ENCODE measurements around the gene XIRP2.

XIRP2 gene

GRCh38 chr2:166934817-166935216 is 46.5 kb downstream of the XIRP2 start:
- no peaks in the 10 kb centered on the region for H3K4me1 ChIP-seq (ENCODE audit: control insufficient read depth, insufficient read depth, low read length, unreplicated experiment)
- H3K27ac ChIP-seq (ENCODE audit: low read depth, low read length): no peak overlapping the region
- H3K27me3 ChIP-seq (ENCODE audit: insufficient read depth, low read length): no peaks in the 10 kb centered on the region
- H3K4me3 ChIP-seq (ENCODE audit: low read depth, low read length): no peak overlapping the region
- no peaks in the 10 kb centered on the region for H3K79me2 ChIP-seq (ENCODE audit: control insufficient read depth, insufficient read depth, low read length, unreplicated experiment)
- H2AFZ ChIP-seq (ENCODE audit: low read length, unreplicated experiment): no peak overlapping the region
- H3K36me3 ChIP-seq (ENCODE audit: insufficient read depth, low read length): no peaks in the 10 kb centered on the region

- no peaks in the 10 kb centered on the region for H3K27me3 ChIP-seq (ENCODE audit: insufficient read depth, low read length)
- H3K27ac ChIP-seq (ENCODE audit: low read depth, low read length): no peak overlapping the region
- H3K36me3 ChIP-seq (ENCODE audit: insufficient read depth, low read length): no peaks in the 10 kb centered on the region
- H2AFZ ChIP-seq (ENCODE audit: low read length, unreplicated experiment): no peak overlapping the region
- H3K79me2 ChIP-seq (ENCODE audit: control insufficient read depth, insufficient read depth, low read length, unreplicated experiment): no peaks in the 10 kb centered on the region
- H3K4me3 ChIP-seq (ENCODE audit: low read depth, low read length): no peak overlapping the region
- no peaks in the 10 kb centered on the region for H3K4me1 ChIP-seq (ENCODE audit: control insufficient read depth, insufficient read depth, low read length, unreplicated experiment)
Measured at GRCh38 chr2:166942377-166942776, 54.1 kb downstream of the XIRP2 start.

GRCh38 chr2:166944909-166945308 is 56.6 kb downstream of the XIRP2 start:
- Histone ChIP-seq H3K4me1 (ENCODE audit: control insufficient read depth, insufficient read depth, low read length, unreplicated experiment) (no peaks in the 10 kb centered on the region), H2AFZ (ENCODE audit: low read length, unreplicated experiment) (no peak overlapping the region), H3K79me2 (ENCODE audit: control insufficient read depth, insufficient read depth, low read length, unreplicated experiment) (no peaks in the 10 kb centered on the region), H3K4me3 (ENCODE audit: low read depth, low read length) (no peak overlapping the region), H3K36me3 (ENCODE audit: insufficient read depth, low read length) (no peaks in the 10 kb centered on the region), H3K27ac (ENCODE audit: low read depth, low read length) (no peak overlapping the region), H3K27me3 (ENCODE audit: insufficient read depth, low read length) (no peaks in the 10 kb centered on the region)

DNA sequence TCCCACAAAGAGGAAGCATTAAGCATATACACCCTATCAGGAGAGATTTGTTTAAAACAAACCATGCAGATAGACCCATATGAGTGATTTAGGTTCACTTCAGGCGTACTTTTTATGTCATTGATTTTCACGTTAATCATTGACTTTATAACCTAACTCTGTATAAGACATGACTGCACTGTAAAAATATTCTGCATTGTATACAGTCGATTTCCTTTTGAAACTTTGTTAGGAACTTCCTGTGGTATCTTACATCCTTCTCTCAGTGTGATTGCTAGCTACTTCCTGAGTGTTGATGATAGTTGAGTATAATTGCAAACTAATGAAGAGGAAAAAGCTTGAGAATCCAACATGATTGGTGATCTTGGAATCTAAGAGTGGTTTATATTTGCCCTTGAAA is 69.4 kb downstream of the XIRP2 start:
- H3K36me3 ChIP-seq (ENCODE audit: insufficient read depth, low read length): no peaks in the 10 kb centered on the region
- no peak overlapping the region for H3K4me3 ChIP-seq (ENCODE audit: low read depth, low read length)
- H3K27me3 ChIP-seq (ENCODE audit: insufficient read depth, low read length): no peaks in the 10 kb centered on the region
- H2AFZ ChIP-seq (ENCODE audit: low read length, unreplicated experiment): no peak overlapping the region
- H3K27ac ChIP-seq (ENCODE audit: low read depth, low read length): no peak overlapping the region
- no peaks in the 10 kb centered on the region for H3K4me1 ChIP-seq (ENCODE audit: control insufficient read depth, insufficient read depth, low read length, unreplicated experiment)
- no peaks in the 10 kb centered on the region for H3K79me2 ChIP-seq (ENCODE audit: control insufficient read depth, insufficient read depth, low read length, unreplicated experiment)

DNA sequence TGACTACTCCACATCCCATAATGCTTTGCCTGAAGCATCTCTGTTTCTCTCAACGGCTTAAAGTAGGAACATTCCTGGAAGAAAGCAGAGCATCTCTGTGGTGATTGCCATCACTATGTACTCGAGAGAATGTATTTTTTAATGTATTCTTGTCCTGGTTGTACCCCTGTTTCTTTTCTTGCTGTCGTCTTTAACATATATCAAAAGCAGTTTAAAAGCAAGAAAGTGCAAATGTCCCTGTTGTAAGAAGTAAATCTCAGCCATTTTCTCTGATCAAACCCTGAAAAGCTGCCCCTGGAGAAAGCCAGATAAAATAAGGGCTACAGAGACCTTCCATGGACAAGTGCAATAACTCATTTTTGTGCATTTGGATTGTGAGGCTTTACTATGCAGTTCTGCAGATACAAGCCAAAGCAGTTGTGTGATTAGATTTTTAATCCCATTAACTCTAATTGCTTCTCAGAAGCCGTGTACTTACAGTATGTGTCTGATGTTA is 70.8 kb downstream of the XIRP2 start:
- H3K27me3 ChIP-seq (ENCODE audit: insufficient read depth, low read length): no peaks in the 10 kb centered on the region
- H2AFZ ChIP-seq (ENCODE audit: low read length, unreplicated experiment): no peak overlapping the region
- H3K4me1 ChIP-seq (ENCODE audit: control insufficient read depth, insufficient read depth, low read length, unreplicated experiment): no peaks in the 10 kb centered on the region
- H3K4me3 ChIP-seq (ENCODE audit: low read depth, low read length): no peak overlapping the region
- H3K79me2 ChIP-seq (ENCODE audit: control insufficient read depth, insufficient read depth, low read length, unreplicated experiment): no peaks in the 10 kb centered on the region
- H3K36me3 ChIP-seq (ENCODE audit: insufficient read depth, low read length): no peaks in the 10 kb centered on the region
- no peak overlapping the region for H3K27ac ChIP-seq (ENCODE audit: low read depth, low read length)

- no peak overlapping the region for H2AFZ ChIP-seq (ENCODE audit: low read length, unreplicated experiment)
- H3K36me3 ChIP-seq (ENCODE audit: insufficient read depth, low read length): no peaks in the 10 kb centered on the region
Measured at GRCh38 chr2:166959556-166959955, 71.3 kb downstream of the XIRP2 start.

GRCh38 chr2:166960702-166961270 is 72.5 kb downstream of the XIRP2 start:
- H3K36me3 ChIP-seq (ENCODE audit: insufficient read depth, low read length): no peaks in the 10 kb centered on the region
- no peak overlapping the region for H3K4me3 ChIP-seq (ENCODE audit: low read depth, low read length)
- H3K27ac ChIP-seq (ENCODE audit: low read depth, low read length): no peak overlapping the region
- no peaks in the 10 kb centered on the region for H3K4me1 ChIP-seq (ENCODE audit: control insufficient read depth, insufficient read depth, low read length, unreplicated experiment)
- H2AFZ ChIP-seq (ENCODE audit: low read length, unreplicated experiment): no peak overlapping the region
- H3K79me2 ChIP-seq (ENCODE audit: control insufficient read depth, insufficient read depth, low read length, unreplicated experiment): no peaks in the 10 kb centered on the region
- H3K27me3 ChIP-seq (ENCODE audit: insufficient read depth, low read length): no peaks in the 10 kb centered on the region

More at GRCh38 chr2:166959556-166959955, 71.3 kb downstream of the XIRP2 start:
- Histone ChIP-seq H3K27ac (ENCODE audit: low read depth, low read length) (no peak overlapping the region), H3K4me3 (ENCODE audit: low read depth, low read length) (no peak overlapping the region), H3K4me1 (ENCODE audit: control insufficient read depth, insufficient read depth, low read length, unreplicated experiment) (no peaks in the 10 kb centered on the region), H3K79me2 (ENCODE audit: control insufficient read depth, insufficient read depth, low read length, unreplicated experiment) (no peaks in the 10 kb centered on the region), H3K27me3 (ENCODE audit: insufficient read depth, low read length) (no peaks in the 10 kb centered on the region)

DNA sequence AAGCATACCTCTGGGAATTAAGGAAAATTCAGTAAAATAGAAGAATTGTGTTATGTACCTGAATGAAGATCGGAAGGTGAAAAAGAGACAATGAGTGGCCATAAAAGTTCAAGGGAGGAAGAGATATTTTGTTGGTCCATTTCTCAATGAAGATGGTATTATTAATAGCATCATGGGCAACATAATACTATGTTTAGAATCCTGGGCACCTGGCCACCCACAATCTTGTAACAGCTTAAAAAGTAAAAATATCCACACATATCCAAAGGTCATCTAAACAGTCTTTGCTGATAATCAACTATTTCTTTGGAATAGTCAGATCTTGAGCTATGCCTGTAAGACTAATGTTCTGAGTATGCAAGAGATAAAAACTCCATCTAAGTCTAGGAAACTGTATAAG is 73.7 kb downstream of the XIRP2 start:
- no peak overlapping the region for H3K27ac ChIP-seq (ENCODE audit: low read depth, low read length)
- H2AFZ ChIP-seq (ENCODE audit: low read length, unreplicated experiment): no peak overlapping the region
- no peaks in the 10 kb centered on the region for H3K27me3 ChIP-seq (ENCODE audit: insufficient read depth, low read length)
- H3K4me1 ChIP-seq (ENCODE audit: control insufficient read depth, insufficient read depth, low read length, unreplicated experiment): no peaks in the 10 kb centered on the region
- H3K79me2 ChIP-seq (ENCODE audit: control insufficient read depth, insufficient read depth, low read length, unreplicated experiment): no peaks in the 10 kb centered on the region
- no peak overlapping the region for H3K4me3 ChIP-seq (ENCODE audit: low read depth, low read length)
- no peaks in the 10 kb centered on the region for H3K36me3 ChIP-seq (ENCODE audit: insufficient read depth, low read length)

GRCh38 chr2:166969486-166969885 is 81.2 kb downstream of the XIRP2 start:
- H3K79me2 ChIP-seq (ENCODE audit: control insufficient read depth, insufficient read depth, low read length, unreplicated experiment): no peaks in the 10 kb centered on the region
- H2AFZ ChIP-seq (ENCODE audit: low read length, unreplicated experiment): no peak overlapping the region
- no peak overlapping the region for H3K4me3 ChIP-seq (ENCODE audit: low read depth, low read length)
- no peaks in the 10 kb centered on the region for H3K4me1 ChIP-seq (ENCODE audit: control insufficient read depth, insufficient read depth, low read length, unreplicated experiment)
- H3K27ac ChIP-seq (ENCODE audit: low read depth, low read length): no peak overlapping the region
- no peaks in the 10 kb centered on the region for H3K36me3 ChIP-seq (ENCODE audit: insufficient read depth, low read length)
- no peaks in the 10 kb centered on the region for H3K27me3 ChIP-seq (ENCODE audit: insufficient read depth, low read length)

DNA sequence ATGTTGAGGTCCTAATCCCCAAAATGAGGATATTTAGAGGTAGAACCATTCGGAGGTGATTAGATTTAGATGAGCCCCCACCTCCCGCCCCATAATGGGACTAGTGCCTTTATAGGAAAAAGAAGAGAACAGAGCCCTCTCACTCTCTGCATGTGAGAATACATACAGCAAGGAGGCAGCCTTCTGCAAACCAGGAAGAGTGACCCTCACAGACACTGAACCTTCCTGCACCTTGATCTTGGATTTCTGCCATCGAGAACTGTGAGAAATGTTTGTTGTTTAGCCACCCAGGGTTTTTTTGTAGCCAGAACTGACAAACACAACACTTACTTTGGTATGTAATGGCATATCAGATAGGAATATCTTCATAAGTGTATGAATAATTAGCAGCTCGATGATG is 83.7 kb downstream of the XIRP2 start:
- Histone ChIP-seq H3K4me3 (ENCODE audit: low read depth, low read length) (no peak overlapping the region), H3K27me3 (ENCODE audit: insufficient read depth, low read length) (no peaks in the 10 kb centered on the region), H3K4me1 (ENCODE audit: control insufficient read depth, insufficient read depth, low read length, unreplicated experiment) (no peaks in the 10 kb centered on the region), H3K79me2 (ENCODE audit: control insufficient read depth, insufficient read depth, low read length, unreplicated experiment) (no peaks in the 10 kb centered on the region), H3K27ac (ENCODE audit: low read depth, low read length) (no peak overlapping the region), H2AFZ (ENCODE audit: low read length, unreplicated experiment) (no peak overlapping the region), H3K36me3 (ENCODE audit: insufficient read depth, low read length) (no peaks in the 10 kb centered on the region)

GRCh38 chr2:166972418-166972817 is 84.1 kb downstream of the XIRP2 start:
- no peak overlapping the region for H3K4me3 ChIP-seq (ENCODE audit: low read depth, low read length)
- H3K79me2 ChIP-seq (ENCODE audit: control insufficient read depth, insufficient read depth, low read length, unreplicated experiment): no peaks in the 10 kb centered on the region
- H3K27ac ChIP-seq (ENCODE audit: low read depth, low read length): no peak overlapping the region
- H2AFZ ChIP-seq (ENCODE audit: low read length, unreplicated experiment): no peak overlapping the region
- H3K4me1 ChIP-seq (ENCODE audit: control insufficient read depth, insufficient read depth, low read length, unreplicated experiment): no peaks in the 10 kb centered on the region
- no peaks in the 10 kb centered on the region for H3K36me3 ChIP-seq (ENCODE audit: insufficient read depth, low read length)
- H3K27me3 ChIP-seq (ENCODE audit: insufficient read depth, low read length): no peaks in the 10 kb centered on the region

Data from ACC112 (cell line).